ENCODE data around the gene CBX8.
"Not testable (repeated sequence)": the region's sequence is repeated elsewhere in the genome, so short reads cannot be mapped to it uniquely, and the experiment has no call there.

CBX8 gene

GRCh38 chr17:79778504-79779083 lies 18.3 kb downstream of the CBX8 start:
- Histone ChIP-seq H3K27ac (ENCODE audit: low read depth, low read length) (peak overlapping the region; percentile 95; the same call in 1 of the 2 replicates), H3K36me3 (ENCODE audit: insufficient read depth, low read length) (peaks cover 44% of the 10 kb centered on the region), H3K9ac (ENCODE audit: low read depth, low read length) (peak overlapping the region; percentile 90), H3K4me1 (ENCODE audit: insufficient read depth, low read length) (peaks cover 31% of the 10 kb centered on the region), H3K4me3 (ENCODE audit: low read length) (peak overlapping the region; percentile 86), H3K27me3 (ENCODE audit: insufficient read depth, low read length) (peaks cover 14% of the 10 kb centered on the region; the same call in 1 of the 2 replicates), H3K9me3 (ENCODE audit: insufficient read depth, low read depth, low read length) (no peaks in the 10 kb centered on the region)
- 0% methylated on average over 46 of the region's 49 CpGs for WGBS

DNA sequence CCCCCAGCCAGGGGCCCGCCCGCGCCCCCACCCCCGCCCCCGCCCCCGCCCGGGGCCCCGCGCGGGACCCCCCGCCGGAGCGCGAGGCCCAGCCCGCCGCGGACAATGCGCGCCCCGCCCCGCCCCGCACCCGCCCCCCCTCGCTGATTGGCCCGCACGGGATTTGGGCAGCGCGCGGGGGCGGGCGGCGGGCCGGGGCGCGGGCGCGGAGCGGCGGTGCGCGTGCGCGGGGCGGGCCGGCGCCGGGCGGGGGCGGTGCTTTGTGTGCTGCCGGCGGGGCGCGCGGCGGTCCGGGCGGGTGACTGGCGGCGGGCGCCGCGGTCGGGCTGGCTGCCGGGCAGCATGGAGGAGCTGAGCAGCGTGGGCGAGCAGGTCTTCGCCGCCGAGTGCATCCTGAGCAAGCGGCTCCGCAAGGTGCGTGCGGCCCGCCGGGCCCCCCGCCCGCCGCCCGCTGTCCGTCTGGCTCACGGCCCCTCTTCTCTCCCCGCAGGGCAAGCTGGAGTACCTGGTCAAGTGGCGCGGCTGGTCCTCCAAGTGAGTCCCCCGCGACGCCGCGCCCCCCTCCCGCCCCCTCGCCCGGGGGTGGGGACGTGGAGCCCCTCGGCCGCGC lies 18.9 kb downstream of the CBX8 start, which contains the start of gene CBX2:
TSS of gene CBX2 (plus strand) at position 255 of the 610 bp plus-strand sequence. CDS start at position 343, 88 bp downstream.
- H3K27me3 ChIP-seq (ENCODE audit: insufficient read depth, low read length) = peaks cover 14% of the 10 kb centered on the region; the same call in 1 of the 2 replicates
- under 1% methylated on average over 90 of the region's 96 CpGs for WGBS
- peak within 1 kb of the TSS; percentile 90 for H3K9ac ChIP-seq (ENCODE audit: low read depth, low read length)
- H3K4me3 ChIP-seq (ENCODE audit: low read length) = peak within 1 kb of the TSS; percentile 86
- H3K4me1 ChIP-seq (ENCODE audit: insufficient read depth, low read length) = peaks cover 31% of the 10 kb centered on the region
- peaks cover 38% of the 10 kb centered on the region for H3K36me3 ChIP-seq (ENCODE audit: insufficient read depth, low read length)
- H3K9me3 ChIP-seq (ENCODE audit: insufficient read depth, low read depth, low read length) = no peaks in the 10 kb centered on the region
- peak within 1 kb of the TSS; percentile 95 for H3K27ac ChIP-seq (ENCODE audit: low read depth, low read length)

DNA sequence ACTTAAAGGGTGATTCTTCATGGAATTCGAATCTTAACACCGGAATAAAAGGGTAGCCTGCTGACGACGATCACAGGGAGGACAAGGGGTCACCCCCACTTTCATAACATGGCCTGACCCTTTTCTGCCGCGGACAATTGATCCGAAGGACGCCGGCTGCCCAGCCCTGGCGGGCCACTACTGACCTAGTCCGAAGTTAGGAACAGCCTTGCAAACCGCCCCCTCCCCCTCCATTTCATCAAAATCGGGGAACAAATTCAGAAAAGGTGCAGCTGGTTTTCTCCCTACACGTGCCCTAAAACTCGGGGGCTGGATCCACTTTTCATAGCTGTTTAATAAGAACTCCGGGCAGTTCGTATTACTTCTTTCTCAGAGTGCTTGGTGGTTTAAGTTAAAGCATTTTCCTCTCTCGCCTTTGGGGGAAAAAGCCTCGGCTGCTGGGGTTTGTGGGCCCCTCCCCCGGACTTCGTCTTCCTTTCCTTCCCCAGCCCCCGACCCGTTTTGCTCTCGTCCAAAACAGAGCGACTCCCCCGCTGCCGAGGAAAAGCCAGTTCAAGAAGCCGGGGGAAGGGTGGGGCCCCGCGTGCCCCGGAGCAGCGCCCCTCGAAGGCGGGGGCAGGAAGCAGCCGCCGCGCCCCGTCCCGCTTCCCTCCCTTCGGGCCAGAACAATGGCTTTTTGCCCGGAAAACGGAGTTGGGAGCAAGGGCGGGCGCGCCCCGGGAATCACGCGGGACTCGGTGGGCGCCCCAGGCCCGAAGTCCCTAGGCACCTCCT lies 19.6 kb downstream of the CBX8 start:
- no peaks in the 10 kb centered on the region for H3K9me3 ChIP-seq (ENCODE audit: insufficient read depth, low read depth, low read length)
- peak overlapping the region; percentile 85 for H3K27ac ChIP-seq (ENCODE audit: low read depth, low read length)
- WGBS = under 1% methylated on average over 44 of the region's 51 CpGs
- H3K27me3 ChIP-seq (ENCODE audit: insufficient read depth, low read length) = peaks cover 14% of the 10 kb centered on the region; the same call in 1 of the 2 replicates
- H3K36me3 ChIP-seq (ENCODE audit: insufficient read depth, low read length) = peaks cover 31% of the 10 kb centered on the region
- H3K9ac ChIP-seq (ENCODE audit: low read depth, low read length) = peak overlapping the region; percentile 70
- H3K4me1 ChIP-seq (ENCODE audit: insufficient read depth, low read length) = peaks cover 31% of the 10 kb centered on the region
- peak overlapping the region; percentile 54 for H3K4me3 ChIP-seq (ENCODE audit: low read length)

GRCh38 chr17:79776376-79777119 lies 20.3 kb downstream of the CBX8 start:
- Histone ChIP-seq H3K9ac (ENCODE audit: low read depth, low read length) (peak overlapping the region; percentile 70), H3K27ac (ENCODE audit: low read depth, low read length) (peak overlapping the region; percentile 85; the same call in 1 of the 2 replicates), H3K36me3 (ENCODE audit: insufficient read depth, low read length) (peaks cover 23% of the 10 kb centered on the region), H3K4me3 (ENCODE audit: low read length) (peak overlapping the region; percentile 54), H3K4me1 (ENCODE audit: insufficient read depth, low read length) (peaks cover 31% of the 10 kb centered on the region), H3K9me3 (ENCODE audit: insufficient read depth, low read depth, low read length) (no peaks in the 10 kb centered on the region), H3K27me3 (ENCODE audit: insufficient read depth, low read length) (peaks cover 14% of the 10 kb centered on the region; the same call in 1 of the 2 replicates)
- 11% methylated on average over 11 of the region's 11 CpGs for WGBS

DNA sequence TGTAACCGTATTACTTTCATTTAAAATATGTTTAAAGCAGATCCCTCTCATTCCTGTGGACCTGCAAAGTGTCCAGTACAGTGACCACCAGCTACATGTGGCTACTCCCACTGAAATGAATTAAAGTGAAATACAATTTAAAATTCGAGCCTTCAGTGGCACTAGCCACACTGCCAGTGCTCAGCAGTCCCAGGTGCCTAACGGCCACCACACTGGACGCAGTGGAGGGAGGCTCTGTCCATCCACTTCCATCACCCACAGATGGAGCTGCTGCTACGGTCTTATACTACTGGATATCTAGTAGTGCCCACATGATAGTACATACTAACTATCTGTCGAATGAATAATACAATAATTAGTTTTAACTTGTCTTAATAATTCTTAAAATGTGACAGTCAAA lies 21.2 kb downstream of the CBX8 start:
- Histone ChIP-seq H3K36me3 (ENCODE audit: insufficient read depth, low read length) (peaks cover 14% of the 10 kb centered on the region), H3K9me3 (ENCODE audit: insufficient read depth, low read depth, low read length) (no peaks in the 10 kb centered on the region), H3K27ac (ENCODE audit: low read depth, low read length) (no peak overlapping the region), H3K4me1 (ENCODE audit: insufficient read depth, low read length) (peaks cover 31% of the 10 kb centered on the region), H3K27me3 (ENCODE audit: insufficient read depth, low read length) (peaks cover 14% of the 10 kb centered on the region; the same call in 1 of the 2 replicates), H3K4me3 (ENCODE audit: low read length) (no peak overlapping the region), H3K9ac (ENCODE audit: low read depth, low read length) (no peak overlapping the region)
- 83% methylated on average over 4 of the region's 6 CpGs for WGBS

- Histone ChIP-seq H3K9ac (ENCODE audit: low read depth, low read length) (no peak overlapping the region), H3K4me3 (ENCODE audit: low read length) (no peak overlapping the region), H3K9me3 (ENCODE audit: insufficient read depth, low read depth, low read length) (no peaks in the 10 kb centered on the region), H3K36me3 (ENCODE audit: insufficient read depth, low read length) (peaks cover 4% of the 10 kb centered on the region), H3K27me3 (ENCODE audit: insufficient read depth, low read length) (peaks cover 14% of the 10 kb centered on the region; the same call in 1 of the 2 replicates), H3K4me1 (ENCODE audit: insufficient read depth, low read length) (peaks cover 29% of the 10 kb centered on the region), H3K27ac (ENCODE audit: low read depth, low read length) (no peak overlapping the region)
- WGBS = 84% methylated on average over 8 of the region's 8 CpGs
These were observed 22.3 kb downstream of the CBX8 start for GRCh38 chr17:79774561-79774975.

DNA sequence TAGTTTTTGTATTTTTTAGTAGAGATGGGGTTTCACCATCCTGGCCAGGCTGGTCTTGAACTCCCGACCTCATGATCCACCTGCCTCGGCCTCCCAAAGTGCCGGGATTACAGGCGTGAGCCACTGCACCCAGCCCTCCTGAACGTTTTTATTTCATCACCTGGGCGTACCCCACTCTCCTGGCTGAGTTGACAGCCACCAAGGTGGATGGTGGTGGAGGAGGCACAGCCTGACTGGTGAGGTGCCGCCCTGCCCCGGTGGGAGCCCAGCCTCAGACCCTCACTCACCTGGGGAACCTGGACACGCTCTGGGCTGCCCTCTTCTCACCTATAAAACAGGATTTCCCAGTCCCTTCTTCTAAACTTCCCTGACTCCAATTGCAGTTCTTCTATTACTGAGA lies 24.2 kb downstream of the CBX8 start:
- not testable (repeated sequence) for H3K27ac ChIP-seq (ENCODE audit: low read depth, low read length); H3K9ac ChIP-seq (ENCODE audit: low read depth, low read length); H3K4me3 ChIP-seq (ENCODE audit: low read length); H3K36me3 ChIP-seq (ENCODE audit: insufficient read depth, low read length); H3K9me3 ChIP-seq (ENCODE audit: insufficient read depth, low read depth, low read length)
- H3K27me3 ChIP-seq (ENCODE audit: insufficient read depth, low read length) = peaks cover 14% of the 10 kb centered on the region; the same call in 1 of the 2 replicates
- WGBS = 91% methylated on average over 9 of the region's 9 CpGs
- peaks cover 25% of the 10 kb centered on the region for H3K4me1 ChIP-seq (ENCODE audit: insufficient read depth, low read length)

DNA sequence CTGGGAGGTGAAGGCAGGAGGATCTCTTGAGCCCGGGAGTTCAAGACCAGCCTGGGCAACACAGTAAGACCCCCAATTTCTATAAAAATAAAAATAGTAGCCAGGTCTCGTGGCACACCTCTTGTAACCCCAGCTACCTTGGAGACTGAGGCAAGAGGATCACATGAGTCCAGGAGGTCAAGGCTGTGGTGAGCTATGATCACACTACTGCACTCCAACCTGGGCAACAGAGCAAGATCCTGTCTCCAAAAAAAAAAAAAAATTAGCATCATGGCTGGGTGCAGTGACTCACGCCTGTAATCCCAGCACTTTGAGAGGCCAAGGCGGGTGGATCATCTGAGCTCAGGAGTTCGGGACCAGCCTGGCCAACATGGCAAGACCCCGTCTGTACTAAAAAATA lies 25.6 kb downstream of the CBX8 start:
- peaks cover 14% of the 10 kb centered on the region; the same call in 1 of the 2 replicates for H3K27me3 ChIP-seq (ENCODE audit: insufficient read depth, low read length)
- no peaks in the 10 kb centered on the region for H3K36me3 ChIP-seq (ENCODE audit: insufficient read depth, low read length)
- H3K9ac ChIP-seq (ENCODE audit: low read depth, low read length) = no peak overlapping the region
- peaks cover 17% of the 10 kb centered on the region for H3K4me1 ChIP-seq (ENCODE audit: insufficient read depth, low read length)
- no peaks in the 10 kb centered on the region for H3K9me3 ChIP-seq (ENCODE audit: insufficient read depth, low read depth, low read length)
- WGBS = 94% methylated on average over 6 of the region's 6 CpGs
- H3K4me3 ChIP-seq (ENCODE audit: low read length) = no peak overlapping the region
- H3K27ac ChIP-seq (ENCODE audit: low read depth, low read length) = no peak overlapping the region

DNA sequence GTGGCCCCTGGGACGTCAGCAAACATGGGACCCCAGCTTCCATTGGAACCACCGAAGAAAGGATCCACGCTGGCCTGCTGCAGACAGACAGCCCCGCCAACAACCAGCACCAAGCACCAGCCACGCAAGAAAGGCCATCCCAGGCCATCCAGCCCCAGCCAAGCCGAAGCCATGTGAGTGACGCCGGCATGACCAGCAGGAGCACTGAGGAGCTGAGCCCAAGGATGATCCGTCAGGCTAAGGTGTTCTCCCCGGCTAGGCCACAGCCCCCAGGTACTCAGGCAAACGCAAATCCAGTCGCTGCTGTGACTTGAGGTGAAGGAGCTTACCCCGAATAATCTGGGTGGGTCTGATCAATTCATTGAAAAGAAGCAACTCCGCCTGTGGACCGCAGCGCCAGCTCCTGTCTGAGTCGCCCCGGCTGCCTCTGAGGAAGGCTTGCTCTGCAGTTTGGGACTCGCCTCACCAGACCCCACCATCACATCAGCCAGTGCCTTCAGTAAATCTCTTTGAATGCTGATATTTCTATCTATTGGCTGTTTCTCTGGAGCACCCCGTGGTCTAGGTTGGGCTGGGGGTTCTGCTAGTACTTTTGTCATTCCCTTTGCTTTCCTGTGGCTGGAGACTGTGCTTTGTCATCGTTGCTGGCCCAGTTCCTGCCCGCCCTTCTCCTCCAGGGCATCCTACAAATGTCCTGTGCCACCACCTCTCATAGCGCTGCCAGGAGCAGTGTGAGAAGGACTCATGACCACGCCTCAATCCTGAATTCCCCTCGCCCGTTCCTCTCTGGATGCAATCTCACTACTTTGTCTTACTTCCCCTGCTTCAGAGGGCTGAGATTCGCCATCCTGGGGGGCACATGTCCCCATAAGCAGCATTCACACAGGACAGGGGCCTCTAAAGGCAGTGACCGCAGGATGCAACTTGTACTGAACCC lies 27.0 kb downstream of the CBX8 start:
- Histone ChIP-seq H3K4me3 (ENCODE audit: low read length) (no peak overlapping the region), H3K9me3 (ENCODE audit: insufficient read depth, low read depth, low read length) (no peaks in the 10 kb centered on the region), H3K9ac (ENCODE audit: low read depth, low read length) (no peak overlapping the region), H3K4me1 (ENCODE audit: insufficient read depth, low read length) (0 out of 2 replicates have a peak, but pooled peaks cover 4% of the 10 kb centered on the region), H3K27ac (ENCODE audit: low read depth, low read length) (no peak overlapping the region), H3K27me3 (ENCODE audit: insufficient read depth, low read length) (0 out of 2 replicates have a peak, but pooled peaks cover 2% of the 10 kb centered on the region), H3K36me3 (ENCODE audit: insufficient read depth, low read length) (no peaks in the 10 kb centered on the region)
- WGBS = 92% methylated on average over 28 of the region's 28 CpGs

GRCh38 chr17:79765708-79766107 lies 31.2 kb downstream of the CBX8 start:
- WGBS = 100% methylated on average over 1 of the region's 3 CpGs
- H3K27me3 ChIP-seq (ENCODE audit: insufficient read depth, low read length) = no peaks in the 10 kb centered on the region
- no peaks in the 10 kb centered on the region for H3K4me1 ChIP-seq (ENCODE audit: insufficient read depth, low read length)

More at GRCh38 chr17:79765708-79766107, 31.2 kb downstream of the CBX8 start:
- Histone ChIP-seq H3K9me3 (ENCODE audit: insufficient read depth, low read depth, low read length) (no peaks in the 10 kb centered on the region), H3K9ac (ENCODE audit: low read depth, low read length) (no peak overlapping the region), H3K36me3 (ENCODE audit: insufficient read depth, low read length) (no peaks in the 10 kb centered on the region), H3K27ac (ENCODE audit: low read depth, low read length) (no peak overlapping the region), H3K4me3 (ENCODE audit: low read length) (no peak overlapping the region)

Measured in HUES64 (cell line).